CD1c-positive myeloid dendritic cell (primary cell): ENCODE measurements around the gene DHCR7.

ENCODE experiments used
- DNase-seq: peaks from one replicate; pipeline ENCODE4 v3.0.0-alpha.2; 2016; ENCODE audit errors: extremely low spot score

DHCR7 gene

GRCh38 chr11:71418643-71419042 lies 29.6 kb downstream of the DHCR7 start:
- no peak for DNase-seq

DNA sequence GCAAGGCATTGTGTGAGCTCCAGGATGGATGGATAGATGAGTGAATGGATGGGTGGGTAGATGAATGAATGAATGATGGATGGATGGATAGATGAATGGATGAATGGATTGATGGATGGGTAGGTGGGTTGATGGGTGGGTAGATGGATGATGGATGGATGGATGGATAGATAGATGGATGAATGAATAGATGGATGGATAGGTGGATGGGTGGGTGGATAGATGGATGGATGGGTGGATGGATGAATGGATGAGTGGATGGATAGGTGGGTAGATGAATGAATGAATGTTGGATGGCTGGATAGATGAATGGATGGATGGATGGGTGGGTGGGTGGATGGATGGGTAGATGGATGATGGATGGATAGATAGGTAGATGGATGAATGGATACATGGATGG lies 33.5 kb downstream of the DHCR7 start:
- DNase-seq: no peak

DNA sequence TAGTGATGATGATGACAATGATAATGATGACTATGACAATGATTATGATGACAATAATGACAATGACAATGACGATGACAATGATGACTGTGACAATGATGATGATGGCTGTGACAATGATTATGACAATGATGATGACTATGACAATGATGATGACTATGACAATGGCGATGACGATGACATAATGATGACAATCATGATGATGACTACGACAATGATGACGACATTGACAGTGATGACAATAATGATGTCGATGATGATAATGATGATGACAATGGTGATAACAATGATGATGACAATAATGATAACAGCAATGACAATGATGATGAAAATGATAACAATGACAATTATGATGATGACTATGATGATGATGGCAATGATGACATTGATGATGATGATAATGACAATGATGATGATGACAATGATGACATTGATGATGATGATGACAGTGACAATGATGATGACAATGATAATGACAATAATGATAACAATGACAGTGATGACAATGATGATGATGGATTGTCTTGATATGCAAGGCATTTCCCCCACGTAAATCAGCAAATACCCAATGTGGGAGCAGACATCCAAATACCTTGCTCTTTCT lies 37.7 kb downstream of the DHCR7 start:
- no peak for DNase-seq

DNA sequence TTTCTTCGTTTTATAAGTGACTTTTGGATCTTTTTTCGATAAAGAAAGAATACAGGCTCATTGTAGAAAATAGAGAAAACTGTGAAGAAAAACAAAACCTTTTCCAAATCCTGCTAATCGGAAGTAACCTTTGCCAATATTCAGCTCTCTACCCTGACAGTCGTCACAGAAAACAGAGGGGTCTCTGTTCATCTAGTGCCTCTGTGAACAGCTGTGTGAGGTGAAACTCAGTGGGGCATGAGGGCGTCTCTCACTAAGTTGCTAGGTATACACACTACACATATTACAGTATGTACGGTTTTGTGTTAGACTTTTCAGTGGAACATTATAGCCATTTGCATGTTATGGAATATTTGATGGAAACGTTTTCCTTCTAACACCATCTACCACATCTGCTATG lies 39.4 kb downstream of the DHCR7 start:
- DNase-seq: no peak

GRCh38 chr11:71407356-71407755 lies 40.8 kb downstream of the DHCR7 start:
- no peak for DNase-seq

DNA sequence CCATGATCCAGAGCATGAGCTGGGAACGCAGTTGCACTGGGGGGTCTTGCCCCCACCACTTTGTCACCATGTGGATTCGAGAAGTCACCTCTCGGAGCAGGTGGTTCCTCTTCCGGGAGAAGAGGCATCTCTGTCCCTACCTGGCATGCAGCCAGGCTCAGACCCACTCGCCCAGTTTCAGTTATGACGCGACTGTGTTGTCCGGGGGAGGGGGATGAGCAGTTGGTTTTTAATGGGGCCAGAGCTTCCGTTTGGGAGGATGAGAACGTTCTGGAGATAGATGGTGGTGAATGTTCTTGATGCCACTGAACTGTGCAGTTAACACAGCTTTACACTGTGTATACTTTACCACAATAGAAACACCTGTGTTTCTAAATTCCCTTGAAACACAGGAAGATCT lies 41.5 kb downstream of the DHCR7 start:
- no peak for DNase-seq

DNA sequence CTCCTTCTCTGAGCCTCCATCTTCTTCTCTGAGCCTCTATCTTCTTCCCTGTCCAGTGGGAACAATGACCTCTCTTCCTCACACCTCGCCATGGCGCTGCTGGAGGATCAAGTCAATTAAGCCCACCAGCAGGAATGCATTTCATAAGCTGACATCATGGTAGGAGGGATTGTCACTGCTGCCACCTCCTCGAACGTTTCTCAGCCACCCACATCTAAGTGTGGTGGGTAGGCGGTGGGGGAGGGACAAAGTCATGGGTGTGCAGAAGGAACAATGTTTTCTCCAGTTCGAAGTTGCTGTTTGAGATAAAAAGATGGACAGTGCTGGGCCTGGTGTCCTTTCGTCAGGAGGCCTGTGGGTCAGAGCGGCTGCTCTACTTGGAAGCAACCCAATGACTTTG lies 44.0 kb downstream of the DHCR7 start:
- DNase-seq: no peak

GRCh38 chr11:71402878-71403277 lies 45.3 kb downstream of the DHCR7 start:
- no peak for DNase-seq

DNA sequence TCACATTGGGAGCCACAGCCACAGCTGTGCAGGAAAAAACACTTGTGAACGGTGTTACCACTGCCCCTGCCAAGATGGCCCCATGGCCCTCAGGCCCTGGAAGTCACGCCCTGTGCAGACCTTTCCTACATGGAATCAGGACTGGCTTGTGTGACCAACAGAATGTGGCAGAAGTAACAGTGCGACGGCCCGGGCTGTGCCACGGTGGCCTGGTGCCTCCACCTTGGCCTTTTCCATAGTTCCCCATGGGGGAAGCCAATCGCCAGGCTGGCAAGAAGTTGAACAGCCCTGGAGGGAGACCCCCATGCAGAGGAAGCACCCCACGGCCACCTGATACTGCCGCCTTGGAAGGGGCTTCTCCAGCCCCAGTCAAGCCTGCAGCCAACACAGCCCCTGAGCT lies 48.0 kb downstream of the DHCR7 start:
- no peak for DNase-seq

DNA sequence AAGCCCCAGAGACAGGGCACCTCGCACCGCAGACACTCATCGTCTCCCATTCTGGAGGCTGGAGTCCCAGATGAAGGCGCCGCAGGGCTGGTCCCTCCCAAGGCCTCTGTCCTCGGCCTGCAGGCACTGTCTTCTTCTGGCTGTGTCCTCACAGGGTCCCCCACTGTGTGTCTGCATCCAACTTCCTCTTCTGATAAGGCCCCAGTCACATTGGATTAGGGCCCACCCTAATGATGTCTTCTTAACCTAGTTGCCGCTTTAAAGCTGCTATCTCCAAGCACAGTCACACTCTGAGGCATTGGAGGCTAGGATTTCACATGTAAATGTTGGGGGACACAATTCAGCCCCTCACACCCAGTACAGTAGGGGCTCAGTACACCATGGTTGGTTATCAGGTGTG lies 48.9 kb downstream of the DHCR7 start:
- no peak for DNase-seq

DNA sequence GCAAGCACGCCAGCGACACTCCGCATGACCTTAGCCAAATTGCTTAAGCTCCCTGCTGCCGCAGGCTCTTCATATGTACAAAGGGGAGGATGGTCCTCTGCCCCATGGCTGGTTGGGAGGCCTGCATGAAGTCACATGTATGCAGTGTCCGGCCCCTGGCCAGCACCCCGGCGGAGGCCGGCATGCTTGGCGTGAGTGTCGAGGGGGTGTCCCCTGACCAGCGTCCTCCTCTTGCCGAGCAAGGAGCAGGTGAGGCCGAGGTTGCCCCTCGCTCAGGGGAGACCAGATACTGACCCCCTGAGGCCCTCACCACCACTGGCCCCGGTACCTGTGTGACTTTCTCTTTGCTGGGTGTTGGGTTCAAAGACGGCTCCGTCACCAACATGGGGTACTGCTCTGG lies 50.2 kb downstream of the DHCR7 start:
- no peak for DNase-seq

DNA sequence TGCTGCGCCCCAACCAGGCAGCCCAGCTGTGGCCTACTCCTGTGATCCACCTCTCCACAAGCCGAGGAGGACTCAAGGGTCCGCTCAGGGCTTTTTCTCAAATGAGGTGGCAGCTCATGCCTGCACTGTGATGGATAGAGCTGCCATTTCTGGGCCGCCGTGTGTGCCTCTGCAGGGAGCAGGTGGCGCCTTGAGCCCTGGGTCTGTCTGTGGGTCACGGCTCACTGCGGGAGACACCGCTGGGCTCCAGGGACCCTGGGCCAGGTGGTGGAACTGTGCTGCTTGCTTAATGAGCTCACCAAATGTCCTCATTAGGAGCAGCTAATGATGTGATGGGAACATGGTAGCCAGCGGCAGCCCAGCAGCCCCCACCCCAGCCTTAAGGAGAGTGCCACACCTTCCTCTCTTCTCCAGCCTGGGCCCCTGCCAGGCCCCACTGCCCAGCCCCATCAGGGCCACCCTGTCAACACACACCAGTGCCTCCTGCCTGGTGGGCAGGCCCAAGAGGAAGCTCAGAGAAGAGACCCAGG lies 50.8 kb downstream of the DHCR7 start:
- DNase-seq: no peak

DNA sequence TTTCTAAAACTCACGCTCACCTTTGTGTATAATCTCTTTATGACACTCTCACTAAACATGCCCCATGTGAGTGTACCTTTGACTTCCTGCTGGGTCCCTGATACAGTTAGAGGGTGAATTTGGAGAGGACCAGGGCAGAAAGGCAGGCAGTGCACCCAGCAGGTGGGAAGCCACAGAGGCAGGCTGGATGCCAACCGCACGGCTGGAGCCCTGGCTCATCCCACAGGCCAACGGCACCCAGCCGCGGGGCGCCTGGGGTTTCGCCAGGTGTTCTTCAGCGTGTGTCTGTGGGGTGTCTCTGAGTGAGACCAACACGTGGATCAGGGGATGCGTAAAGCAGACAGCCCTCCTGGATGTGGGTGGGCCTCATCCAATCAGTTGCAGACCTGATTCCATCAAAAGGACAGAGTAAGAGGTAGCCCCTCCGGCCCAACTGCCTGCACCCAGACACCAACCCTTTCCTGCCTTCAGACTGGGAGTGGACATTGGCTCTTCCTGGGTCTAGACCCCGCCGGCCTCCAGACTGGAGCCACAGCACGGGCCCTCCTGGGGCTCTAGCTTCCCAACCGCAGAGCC lies 51.6 kb downstream of the DHCR7 start:
- DNase-seq: no peak

DNA sequence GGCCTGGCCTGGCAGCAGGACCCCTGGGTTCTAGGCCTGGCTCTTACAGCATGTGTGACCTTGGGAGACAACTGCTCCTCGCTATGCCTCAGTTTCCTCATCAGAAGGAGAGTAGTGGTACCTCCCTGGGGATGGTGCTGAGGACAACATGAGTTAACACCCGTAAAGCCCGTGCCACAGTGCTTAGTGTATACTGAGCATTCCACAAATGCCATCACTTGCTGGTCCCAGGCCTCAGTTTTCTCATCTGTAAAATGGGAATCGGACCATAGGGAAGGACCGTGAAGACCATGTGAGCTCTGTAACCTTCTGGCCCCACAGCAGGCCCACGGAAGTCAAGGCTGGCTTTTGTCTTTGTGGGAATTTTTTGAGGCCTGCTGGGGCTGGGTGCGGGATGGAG lies 52.4 kb downstream of the DHCR7 start:
- DNase-seq: no peak

- no peak for DNase-seq
These were observed 53.0 kb downstream of the DHCR7 start for GRCh38 chr11:71395263-71395560.

DNA sequence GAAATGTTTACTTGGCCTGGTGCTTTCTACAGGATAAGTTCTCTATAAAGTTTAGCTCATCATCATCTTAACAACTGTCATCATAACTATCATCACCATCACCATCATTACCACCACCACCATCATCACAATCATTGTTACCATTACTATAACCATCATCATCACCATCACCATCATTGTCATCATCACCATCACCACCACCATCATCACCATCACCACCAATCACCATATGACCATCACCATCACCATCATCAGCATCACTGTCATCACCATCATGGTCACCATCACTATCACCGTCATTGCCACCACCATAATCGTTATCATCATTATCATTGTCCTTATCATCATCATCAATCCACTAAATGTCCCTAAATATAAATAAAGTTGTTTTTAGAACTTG lies 54.9 kb downstream of the DHCR7 start:
- no peak for DNase-seq

GRCh38 chr11:71391796-71392195 lies 56.4 kb downstream of the DHCR7 start:
- DNase-seq: no peak

GRCh38 chr11:71391352-71391751 lies 56.8 kb downstream of the DHCR7 start:
- DNase-seq: no peak

DNA sequence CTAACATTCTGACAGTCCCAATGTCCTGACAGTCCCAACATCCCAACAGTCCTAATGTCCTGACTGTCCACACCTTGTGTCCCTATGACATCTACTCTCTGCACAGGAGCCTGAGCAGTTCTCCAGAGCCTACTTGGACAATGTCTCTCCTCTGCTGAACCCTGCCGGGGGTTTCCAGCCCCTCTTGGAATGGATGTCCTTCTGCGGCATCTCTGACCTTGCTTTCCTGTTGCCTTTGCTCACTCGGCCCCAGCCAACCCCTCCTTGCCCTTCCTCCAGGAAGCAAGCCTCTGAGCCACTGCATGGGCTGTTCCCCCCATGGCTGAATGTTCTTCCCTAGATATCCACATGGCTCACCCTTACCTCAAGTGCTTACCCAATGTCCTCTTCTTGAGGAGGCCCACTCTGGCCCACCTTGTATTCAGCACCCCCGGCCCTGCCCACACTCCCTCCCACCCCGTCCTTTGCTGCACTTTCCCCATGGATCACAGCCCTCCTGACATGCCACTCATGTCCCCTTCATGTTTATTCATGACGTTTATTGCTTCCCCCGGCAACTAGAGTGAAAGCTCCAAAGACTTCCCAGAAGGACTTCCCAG lies 59.5 kb downstream of the DHCR7 start:
- no peak for DNase-seq

- DNase-seq: no peak
These were observed 60.2 kb downstream of the DHCR7 start for GRCh38 chr11:71387784-71388636.

DNA sequence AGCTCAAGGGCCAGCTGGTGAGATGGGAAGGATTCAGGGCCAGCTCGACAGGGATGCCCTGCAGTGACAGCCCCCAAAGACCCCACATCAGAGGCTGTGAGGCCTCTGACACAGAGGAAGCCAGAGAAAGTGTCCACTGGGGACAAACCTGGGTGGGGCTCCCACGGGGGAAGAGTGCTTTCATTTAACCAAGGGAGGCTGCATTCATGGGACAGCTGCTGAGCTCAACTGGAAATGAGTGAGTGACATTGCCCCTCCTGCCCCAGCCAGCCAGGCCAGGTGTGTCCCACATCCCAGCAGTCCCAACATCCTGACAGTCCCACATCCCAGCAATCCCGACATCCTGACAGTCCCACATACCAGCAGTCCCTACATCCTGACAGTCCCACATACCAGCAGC lies 61.0 kb downstream of the DHCR7 start:
- DNase-seq: no peak

DNA sequence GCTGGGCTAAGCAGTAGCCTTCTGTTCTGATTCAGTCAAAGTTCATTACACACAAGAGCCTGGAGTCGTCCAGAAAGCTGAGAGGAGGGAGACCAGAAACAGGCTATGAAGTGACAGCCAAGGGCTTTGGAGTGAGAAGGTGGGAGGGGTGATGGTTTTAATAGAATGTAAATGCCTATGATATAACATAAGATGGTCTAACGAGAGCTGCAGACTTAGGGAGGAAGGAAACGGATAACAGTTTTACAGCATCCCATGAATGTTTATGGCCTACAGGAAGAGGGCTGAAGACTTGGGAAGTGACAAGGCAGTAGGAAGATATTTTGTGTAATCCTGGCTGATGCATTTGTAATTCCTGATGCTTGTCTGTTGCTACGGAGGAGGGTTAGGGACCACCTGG lies 62.0 kb downstream of the DHCR7 start:
- DNase-seq: no peak

DNA sequence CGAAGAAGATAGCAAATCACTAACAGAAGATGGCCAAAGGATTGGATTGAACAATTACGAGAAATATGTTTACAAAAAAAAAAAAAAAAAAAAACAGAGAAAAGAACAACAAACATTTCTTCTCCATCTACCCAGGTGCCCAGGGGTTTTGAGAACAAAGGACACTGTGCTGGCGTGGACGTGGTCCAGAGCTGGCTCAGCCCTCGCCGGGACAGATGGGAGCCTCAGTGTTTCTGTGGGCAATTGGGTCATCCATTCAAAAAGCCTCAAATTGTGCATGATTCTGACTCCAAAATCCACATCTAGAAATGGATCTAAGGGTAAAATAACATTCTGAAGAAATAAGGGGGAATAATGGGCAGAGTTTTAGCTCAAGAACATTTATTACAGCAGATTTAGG lies 63.1 kb downstream of the DHCR7 start:
- DNase-seq: no peak
